Measurements from ENCODE around the gene CDK4. TPM values are rescaled to one million over a fixed set of nuclear protein-coding genes. Genes with fewer than 3 reads are reported as not detected.

Gene CDK4
- total RNA-seq, 1 donor from 2014 or later = 180 TPM

GRCh38 chr12:57739914-57740538, 12.1 kb downstream of the CDK4 start:
- H3K27ac Mint-ChIP-seq = no peak overlapping the region
- H3K9me3 Mint-ChIP-seq = no peaks in the 10 kb centered on the region
- H3K4me3 Mint-ChIP-seq (ENCODE audit: low read depth) = peak overlapping the region; percentile 51
- H3K4me1 Mint-ChIP-seq (ENCODE audit: low read depth) = peaks cover 36% of the 10 kb centered on the region
- intact Hi-C loops (cut with micrococcal nuclease) = loop anchor here (5.0 kb wide), 2 partner anchors 108 to 253 kb away; partner anchors contain the start of genes B4GALNT1 and MARS1
- peaks cover 22% of the 10 kb centered on the region for H3K36me3 Mint-ChIP-seq (ENCODE audit: low read depth)
- DNase-seq (ENCODE audit: low spot score) = no peak
- no peaks in the 10 kb centered on the region for H3K27me3 Mint-ChIP-seq (ENCODE audit: low read depth)

DNA sequence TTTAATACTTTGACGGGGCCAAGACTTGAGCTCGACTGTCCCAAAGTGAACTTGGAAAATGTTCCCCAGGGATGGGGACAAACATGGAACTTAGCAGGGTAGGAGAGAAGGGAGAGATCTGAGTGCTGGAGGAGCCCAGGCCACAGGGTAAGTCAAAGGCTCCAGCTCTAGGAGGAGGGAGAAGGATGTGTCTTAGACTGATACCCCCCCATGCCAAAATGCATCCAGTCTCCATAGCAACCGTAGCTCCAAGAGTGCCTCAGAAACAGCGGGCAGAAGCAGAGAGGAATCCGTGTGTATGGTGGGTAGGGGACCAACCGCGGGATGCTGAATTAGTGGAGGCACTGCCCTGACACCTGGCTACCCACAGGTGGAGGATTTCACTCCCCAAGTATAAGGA, 12.7 kb downstream of the CDK4 start:
- peak overlapping the region; percentile 75 for H3K27ac Mint-ChIP-seq
- H3K4me1 Mint-ChIP-seq (ENCODE audit: low read depth) = peaks cover 35% of the 10 kb centered on the region
- intact Hi-C loops (cut with micrococcal nuclease) = no loop called here
- H3K9me3 Mint-ChIP-seq = no peaks in the 10 kb centered on the region
- DNase-seq (ENCODE audit: low spot score) = no peak
- H3K4me3 Mint-ChIP-seq (ENCODE audit: low read depth) = peak overlapping the region; percentile 51
- peaks cover 29% of the 10 kb centered on the region for H3K36me3 Mint-ChIP-seq (ENCODE audit: low read depth)
- no peaks in the 10 kb centered on the region for H3K27me3 Mint-ChIP-seq (ENCODE audit: low read depth)

DNA sequence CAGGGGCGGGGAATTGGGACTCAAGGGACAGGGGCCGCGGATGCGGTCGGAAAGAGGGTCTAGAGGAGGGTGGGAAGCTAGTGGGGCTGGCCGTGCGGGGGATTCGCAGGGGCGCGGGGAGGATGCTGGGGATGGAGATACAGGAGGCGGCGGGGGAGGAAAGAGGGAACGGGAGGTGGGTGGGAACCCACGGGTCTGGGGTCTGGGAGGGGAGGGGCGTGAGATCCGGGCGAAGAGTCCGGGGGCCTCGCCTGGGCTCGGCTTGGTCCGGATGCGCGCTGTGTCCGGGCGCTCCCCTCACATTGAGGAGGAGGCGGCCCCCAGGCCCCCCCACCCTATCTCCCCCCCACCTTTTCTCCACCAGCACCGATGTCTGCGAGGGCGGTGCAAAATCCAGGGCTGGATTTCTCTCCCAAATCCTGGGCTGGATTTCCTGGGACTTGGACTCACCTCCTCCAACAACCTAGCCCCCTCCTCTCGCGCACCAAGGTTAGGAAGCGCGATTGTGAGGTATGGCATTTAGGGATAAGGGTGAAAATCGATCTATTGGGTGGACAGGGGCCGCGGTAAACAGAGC, 13.4 kb downstream of the CDK4 start, which contains the start of gene AGAP2:
AGAP2 (minus strand) TSS at position 82 of the 577 bp plus-strand sequence. CDS start 496 bp downstream, outside the sequence.
- H3K27ac Mint-ChIP-seq = peak within 1 kb of the TSS; percentile 75
- H3K4me3 Mint-ChIP-seq (ENCODE audit: low read depth) = peak within 1 kb of the TSS; percentile 51
- no peaks in the 10 kb centered on the region for H3K9me3 Mint-ChIP-seq
- H3K36me3 Mint-ChIP-seq (ENCODE audit: low read depth) = peaks cover 31% of the 10 kb centered on the region
- H3K27me3 Mint-ChIP-seq (ENCODE audit: low read depth) = no peaks in the 10 kb centered on the region
- DNase-seq (ENCODE audit: low spot score) = no peak
- intact Hi-C loops (cut with micrococcal nuclease) = no loop called here
- peaks cover 28% of the 10 kb centered on the region for H3K4me1 Mint-ChIP-seq (ENCODE audit: low read depth)

DNA sequence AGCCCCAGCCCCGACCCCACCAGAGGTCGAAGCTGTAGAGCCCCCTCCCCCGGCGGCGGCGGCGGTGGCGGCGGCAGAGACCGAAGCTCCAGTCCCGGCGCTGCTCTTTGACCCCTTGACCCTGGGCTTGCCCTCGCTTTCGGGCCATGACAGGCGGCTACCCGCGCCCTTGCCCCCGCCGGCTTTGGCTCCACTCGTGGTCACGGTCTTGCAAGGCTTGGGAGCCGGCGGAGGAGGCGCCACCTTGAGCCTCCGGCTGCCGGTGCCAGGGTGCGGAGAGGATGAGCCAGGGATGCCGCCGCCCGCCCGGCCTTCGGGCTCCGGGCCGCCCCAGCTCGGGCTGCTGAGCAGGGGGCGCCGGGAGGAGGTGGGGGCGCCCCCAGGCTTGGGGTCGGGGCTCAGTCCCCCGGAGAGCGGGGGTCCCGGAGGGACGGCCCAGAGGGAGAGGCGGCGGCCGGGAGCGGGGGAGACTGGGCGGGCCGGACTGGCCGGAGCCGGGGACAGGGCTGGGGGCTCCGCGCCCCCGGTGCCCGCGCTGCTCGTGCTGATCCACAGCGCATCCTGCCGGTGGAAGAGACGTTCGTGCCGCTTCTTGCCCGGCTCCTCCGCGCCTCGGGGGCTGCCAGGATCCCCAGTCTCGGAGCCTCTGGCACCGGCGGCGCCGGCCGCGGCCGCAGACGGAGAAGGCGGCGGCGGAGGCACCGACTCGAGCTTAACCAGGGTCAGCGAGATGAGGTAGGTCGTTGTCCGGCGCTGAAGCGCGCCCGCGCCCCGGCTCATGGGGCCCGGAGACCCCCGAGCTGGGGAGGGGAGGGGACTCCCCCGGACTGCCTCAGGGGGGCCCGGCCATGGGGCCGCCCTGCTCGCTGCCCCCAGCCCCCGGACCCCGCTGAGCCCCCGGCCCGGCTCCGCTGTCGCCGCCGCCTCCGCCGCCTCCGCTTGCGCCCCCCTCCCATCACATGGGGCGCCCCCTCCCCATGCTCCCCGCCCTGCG, 14.3 kb downstream of the CDK4 start:
- Mint-ChIP-seq H3K4me3 (ENCODE audit: low read depth) (no peak overlapping the region), H3K27me3 (ENCODE audit: low read depth) (no peaks in the 10 kb centered on the region), H3K36me3 (ENCODE audit: low read depth) (peaks cover 36% of the 10 kb centered on the region), H3K9me3 (no peaks in the 10 kb centered on the region), H3K27ac (no peak overlapping the region), H3K4me1 (ENCODE audit: low read depth) (peaks cover 28% of the 10 kb centered on the region)
- intact Hi-C loops (cut with micrococcal nuclease) = no loop called here
- no peak for DNase-seq (ENCODE audit: low spot score)

- peaks cover 24% of the 10 kb centered on the region for H3K4me1 Mint-ChIP-seq (ENCODE audit: low read depth)
- DNase-seq (ENCODE audit: low spot score) = no peak
- no peaks in the 10 kb centered on the region for H3K9me3 Mint-ChIP-seq
- intact Hi-C loops (cut with micrococcal nuclease) = no loop called here
- H3K4me3 Mint-ChIP-seq (ENCODE audit: low read depth) = no peak overlapping the region
- no peaks in the 10 kb centered on the region for H3K27me3 Mint-ChIP-seq (ENCODE audit: low read depth)
- H3K27ac Mint-ChIP-seq = no peak overlapping the region
- H3K36me3 Mint-ChIP-seq (ENCODE audit: low read depth) = peaks cover 45% of the 10 kb centered on the region
Measured at GRCh38 chr12:57736741-57737466, 15.2 kb downstream of the CDK4 start.

DNA sequence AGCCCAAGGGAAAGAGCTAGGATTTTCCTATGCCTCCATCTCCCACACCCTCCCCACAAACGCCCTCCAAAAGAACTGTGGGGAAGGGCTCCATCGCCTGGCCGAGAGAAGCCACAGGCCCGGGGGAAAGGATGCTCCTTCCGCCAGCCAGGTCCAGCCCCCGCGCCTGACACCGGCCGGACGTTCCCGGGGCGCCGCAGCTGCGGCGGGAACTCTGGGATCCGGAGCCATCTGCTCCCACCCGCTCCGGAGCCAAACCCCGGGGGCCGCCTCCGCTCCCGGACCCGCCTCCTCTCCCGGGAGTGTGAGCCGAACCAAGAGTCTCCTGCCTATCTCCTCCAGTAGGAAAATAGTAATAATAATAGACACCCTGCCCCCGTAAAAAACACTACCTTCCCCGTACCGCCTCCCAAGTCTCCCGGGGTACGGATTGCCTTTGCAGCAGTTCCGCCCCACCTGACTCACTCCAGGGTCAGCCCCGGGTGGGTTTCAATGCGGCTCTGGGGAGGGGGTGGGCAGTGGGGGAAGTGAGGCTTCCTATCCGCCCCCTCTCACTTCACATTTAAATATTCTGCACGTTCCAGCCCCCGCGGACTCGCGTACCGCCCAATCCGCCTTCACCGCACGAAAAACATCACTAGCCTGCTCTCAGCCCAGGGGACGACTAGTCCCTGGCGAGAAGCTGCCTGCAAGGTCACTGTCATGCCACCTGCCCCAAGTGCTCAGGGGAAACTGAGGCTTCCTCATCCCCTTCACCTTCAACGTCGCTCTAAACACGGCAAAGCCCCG, 16.0 kb downstream of the CDK4 start:
- intact Hi-C loops (cut with micrococcal nuclease) = no loop called here
- no peaks in the 10 kb centered on the region for H3K27me3 Mint-ChIP-seq (ENCODE audit: low read depth)
- no peak for DNase-seq (ENCODE audit: low spot score)
- no peak overlapping the region for H3K4me3 Mint-ChIP-seq (ENCODE audit: low read depth)
- H3K9me3 Mint-ChIP-seq = no peaks in the 10 kb centered on the region
- peaks cover 50% of the 10 kb centered on the region for H3K36me3 Mint-ChIP-seq (ENCODE audit: low read depth)
- no peak overlapping the region for H3K27ac Mint-ChIP-seq
- peaks cover 21% of the 10 kb centered on the region for H3K4me1 Mint-ChIP-seq (ENCODE audit: low read depth)

DNA sequence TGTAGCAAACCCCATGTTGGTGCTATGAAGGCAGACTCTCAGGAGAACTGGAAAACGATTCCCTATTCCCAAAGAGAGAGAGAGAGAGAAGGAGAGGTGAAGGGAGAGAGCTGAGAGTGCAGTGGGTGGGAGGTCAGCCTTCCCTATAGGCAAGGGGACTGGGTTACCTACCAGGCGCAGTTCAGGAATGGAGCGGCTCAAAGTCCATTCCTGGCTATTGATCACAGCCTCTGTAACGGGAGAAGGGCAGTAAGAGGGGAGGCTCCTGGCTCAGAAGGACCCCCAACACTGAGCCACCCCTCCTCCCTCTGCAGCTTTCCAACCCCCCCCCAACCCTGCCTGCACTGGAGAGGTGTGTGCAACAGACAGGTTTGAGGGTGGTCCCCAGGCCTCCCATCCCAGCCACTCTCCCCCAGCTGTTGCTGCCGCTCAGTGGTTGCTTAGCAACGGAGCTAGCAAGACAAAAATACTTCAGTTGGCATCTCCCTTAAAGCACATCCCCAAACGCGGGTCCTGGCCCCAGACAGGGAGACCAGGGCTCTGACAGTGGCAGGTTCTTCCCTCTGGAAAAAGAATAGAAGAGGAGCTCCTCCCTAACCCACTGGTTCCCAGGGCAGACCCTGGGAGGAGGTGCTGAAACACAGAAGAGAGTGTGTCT, 16.8 kb downstream of the CDK4 start:
- intact Hi-C loops (cut with micrococcal nuclease) = no loop called here
- Mint-ChIP-seq H3K4me1 (ENCODE audit: low read depth) (peaks cover 14% of the 10 kb centered on the region), H3K36me3 (ENCODE audit: low read depth) (peaks cover 58% of the 10 kb centered on the region), H3K27me3 (ENCODE audit: low read depth) (no peaks in the 10 kb centered on the region), H3K9me3 (no peaks in the 10 kb centered on the region), H3K4me3 (ENCODE audit: low read depth) (no peak overlapping the region), H3K27ac (no peak overlapping the region)
- DNase-seq (ENCODE audit: low spot score) = no peak

DNA sequence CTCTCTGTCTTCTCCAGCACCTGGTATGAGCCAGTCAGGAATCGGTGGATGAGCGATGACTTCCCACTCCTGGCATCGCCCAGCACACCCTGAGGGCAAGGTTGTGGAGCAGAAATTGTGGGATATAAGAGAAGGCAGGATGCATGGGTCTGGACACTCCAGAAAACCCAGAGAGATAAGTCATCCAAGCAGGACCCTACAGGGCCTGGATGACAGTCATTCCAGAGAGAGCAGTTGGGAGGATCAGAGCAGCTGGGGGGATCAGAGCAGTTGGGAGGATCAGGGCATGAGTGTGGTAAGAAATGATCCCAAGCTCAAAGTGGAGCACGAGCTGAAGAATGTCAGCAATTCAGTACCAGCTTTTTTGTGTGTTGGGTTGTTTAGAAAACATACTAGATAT, 17.5 kb downstream of the CDK4 start:
- Mint-ChIP-seq H3K27me3 (ENCODE audit: low read depth) (no peaks in the 10 kb centered on the region), H3K9me3 (no peaks in the 10 kb centered on the region), H3K27ac (no peak overlapping the region), H3K4me1 (ENCODE audit: low read depth) (peaks cover 11% of the 10 kb centered on the region), H3K36me3 (ENCODE audit: low read depth) (peaks cover 62% of the 10 kb centered on the region), H3K4me3 (ENCODE audit: low read depth) (no peak overlapping the region)
- intact Hi-C loops (cut with micrococcal nuclease) = no loop called here
- no peak for DNase-seq (ENCODE audit: low spot score)

GRCh38 chr12:57733928-57734327, 18.2 kb downstream of the CDK4 start:
- no peak overlapping the region for H3K27ac Mint-ChIP-seq
- no peak overlapping the region for H3K4me3 Mint-ChIP-seq (ENCODE audit: low read depth)
- no peaks in the 10 kb centered on the region for H3K27me3 Mint-ChIP-seq (ENCODE audit: low read depth)
- no peaks in the 10 kb centered on the region for H3K9me3 Mint-ChIP-seq
- peaks cover 4% of the 10 kb centered on the region for H3K4me1 Mint-ChIP-seq (ENCODE audit: low read depth)
- DNase-seq (ENCODE audit: low spot score) = no peak
- intact Hi-C loops (cut with micrococcal nuclease) = no loop called here
- H3K36me3 Mint-ChIP-seq (ENCODE audit: low read depth) = peaks cover 60% of the 10 kb centered on the region

GRCh38 chr12:57732726-57733593, 19.1 kb downstream of the CDK4 start:
- Mint-ChIP-seq H3K4me3 (ENCODE audit: low read depth) (no peak overlapping the region), H3K9me3 (no peaks in the 10 kb centered on the region), H3K27ac (no peak overlapping the region), H3K36me3 (ENCODE audit: low read depth) (peaks cover 67% of the 10 kb centered on the region), H3K27me3 (ENCODE audit: low read depth) (no peaks in the 10 kb centered on the region), H3K4me1 (ENCODE audit: low read depth) (peaks cover 3% of the 10 kb centered on the region)
- DNase-seq (ENCODE audit: low spot score) = no peak
- intact Hi-C loops (cut with micrococcal nuclease) = no loop called here

DNA sequence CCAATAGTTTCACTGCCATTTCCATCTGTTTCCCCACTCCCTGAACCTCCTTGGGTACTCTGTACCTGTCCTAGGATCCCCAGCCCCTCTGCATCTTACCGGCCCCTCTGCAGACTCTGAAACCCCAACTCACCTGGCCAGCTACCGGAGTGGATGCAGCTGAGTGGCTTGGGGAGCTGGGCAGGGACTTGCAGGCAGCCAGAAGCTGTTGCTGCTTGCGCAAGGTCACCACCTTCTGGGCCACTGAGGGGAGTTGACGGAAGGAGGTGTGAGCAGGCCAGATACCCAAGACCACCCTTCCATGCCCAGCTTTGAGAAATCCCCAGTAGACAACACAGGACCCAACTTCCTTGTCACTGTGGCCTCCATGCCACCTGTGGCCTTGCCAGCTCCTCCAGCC, 19.8 kb downstream of the CDK4 start:
- DNase-seq (ENCODE audit: low spot score) = no peak
- H3K4me1 Mint-ChIP-seq (ENCODE audit: low read depth) = peaks cover 3% of the 10 kb centered on the region
- intact Hi-C loops (cut with micrococcal nuclease) = no loop called here
- peaks cover 71% of the 10 kb centered on the region for H3K36me3 Mint-ChIP-seq (ENCODE audit: low read depth)
- H3K9me3 Mint-ChIP-seq = no peaks in the 10 kb centered on the region
- no peak overlapping the region for H3K27ac Mint-ChIP-seq
- H3K27me3 Mint-ChIP-seq (ENCODE audit: low read depth) = no peaks in the 10 kb centered on the region
- H3K4me3 Mint-ChIP-seq (ENCODE audit: low read depth) = no peak overlapping the region
